CD4-positive, alpha-beta T cell treated with Interleukin-12 subunit alpha and Interleukin-12 subunit beta, for 1 hour (primary cell): ENCODE data around the gene ATP7A.
"Not testable (repeated sequence)": the region's sequence is repeated elsewhere in the genome, so short reads cannot be mapped to it uniquely, and the experiment has no call there.

Experiments
- DNase-seq: peaks from one replicate; pipeline ENCODE4 v3.0.0-alpha.2; 2020

Gene ATP7A

GRCh38 chrX:78042601-78043000 lies 132.1 kb downstream of the ATP7A start:
- no peak for DNase-seq

GRCh38 chrX:78046362-78046761 lies 135.9 kb downstream of the ATP7A start:
- no peak for DNase-seq

- DNase-seq: no peak
These were observed 137.6 kb downstream of the ATP7A start for GRCh38 chrX:78048052-78048451.

- DNase-seq: no peak
These were observed 153.2 kb downstream of the ATP7A start for GRCh38 chrX:78063687-78064086.

- DNase-seq: no peak
These were observed 153.7 kb downstream of the ATP7A start for GRCh38 chrX:78064152-78064551.

GRCh38 chrX:78064698-78065601 lies 154.5 kb downstream of the ATP7A start:
- not testable (repeated sequence) for DNase-seq

DNA sequence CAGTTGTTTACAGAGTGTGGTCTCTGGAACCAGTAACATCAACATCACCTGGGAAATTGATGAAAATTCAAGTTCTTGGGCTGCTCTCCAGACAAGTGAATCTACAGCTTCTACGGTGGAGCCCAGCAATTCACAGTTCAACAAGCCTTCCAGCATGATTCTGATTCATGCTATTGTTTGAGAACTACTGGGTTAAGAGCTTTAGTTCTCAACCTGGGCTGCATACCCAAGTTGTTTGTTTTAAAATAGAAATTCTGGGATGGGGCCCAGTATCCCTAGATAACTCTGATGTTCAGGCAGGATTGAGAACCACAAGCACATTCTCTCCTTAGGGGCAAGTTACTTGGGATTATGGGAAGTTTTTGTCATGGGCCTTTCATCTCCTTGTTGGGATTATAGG lies 155.6 kb downstream of the ATP7A start:
- DNase-seq: no peak

DNA sequence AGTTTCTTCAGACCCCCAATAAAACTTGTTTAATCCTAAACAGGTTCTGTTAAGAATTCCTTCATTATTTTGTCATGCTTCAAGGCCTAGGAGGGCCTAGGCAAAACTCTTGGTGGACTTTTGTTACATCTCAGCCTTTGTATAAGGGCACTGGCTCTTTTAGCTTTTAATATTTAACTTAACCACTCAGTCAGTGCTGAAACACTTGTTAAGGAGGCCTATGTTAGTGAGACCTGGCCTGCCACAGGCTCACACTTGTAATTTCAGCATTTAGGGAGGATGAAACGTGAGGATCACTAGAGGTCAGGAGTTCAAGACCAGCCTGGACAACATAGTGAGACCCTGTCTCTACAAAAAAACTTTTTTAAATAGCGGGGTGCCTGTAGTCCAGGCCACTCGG lies 160.8 kb downstream of the ATP7A start:
- DNase-seq: no peak

DNA sequence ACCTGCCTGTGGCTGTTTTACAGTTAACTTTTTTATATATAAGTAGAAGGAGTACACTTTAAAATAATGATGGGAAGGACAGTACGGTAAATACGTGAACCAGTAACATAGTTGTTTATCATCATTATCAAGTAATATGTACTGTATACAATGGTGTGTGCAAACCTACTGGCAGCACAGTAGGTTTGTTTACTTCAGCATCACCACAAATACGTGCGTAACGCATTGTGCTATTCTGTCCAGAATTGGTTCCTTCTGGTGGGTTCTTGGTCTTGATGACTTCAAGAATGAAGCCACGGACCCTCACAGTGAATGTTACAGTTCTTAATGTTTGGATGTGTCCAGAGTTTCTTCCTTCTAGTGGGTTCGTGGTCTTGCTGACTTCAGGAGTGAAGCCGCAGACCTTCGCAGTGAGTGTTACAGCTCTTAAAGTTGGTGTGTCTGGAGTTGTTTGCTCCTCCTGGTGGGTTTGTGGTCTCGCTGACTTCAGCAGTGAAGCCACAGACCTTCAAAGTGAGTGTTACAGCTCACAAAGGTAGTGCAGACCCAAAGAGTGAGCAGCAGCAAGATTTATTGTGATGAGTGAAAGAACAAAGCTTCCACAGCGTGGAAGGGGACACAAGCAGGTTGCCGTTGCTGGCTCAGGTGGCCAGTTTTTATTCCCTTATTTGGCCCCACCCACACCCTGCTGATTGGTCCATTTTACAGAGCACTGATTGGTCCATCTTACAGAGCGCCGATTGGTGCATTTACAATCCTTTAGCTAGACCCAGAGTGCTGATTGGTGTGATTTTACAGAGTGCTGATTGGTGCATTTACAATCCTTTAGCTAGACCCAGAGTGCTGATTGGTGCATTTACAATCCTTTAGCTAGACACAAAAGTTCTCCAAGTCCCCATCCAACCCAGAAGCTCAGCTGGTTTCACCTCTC lies 162.9 kb downstream of the ATP7A start:
- DNase-seq: peak; percentile 39

- DNase-seq: no peak
These were observed 163.6 kb downstream of the ATP7A start for GRCh38 chrX:78074088-78074487.

DNA sequence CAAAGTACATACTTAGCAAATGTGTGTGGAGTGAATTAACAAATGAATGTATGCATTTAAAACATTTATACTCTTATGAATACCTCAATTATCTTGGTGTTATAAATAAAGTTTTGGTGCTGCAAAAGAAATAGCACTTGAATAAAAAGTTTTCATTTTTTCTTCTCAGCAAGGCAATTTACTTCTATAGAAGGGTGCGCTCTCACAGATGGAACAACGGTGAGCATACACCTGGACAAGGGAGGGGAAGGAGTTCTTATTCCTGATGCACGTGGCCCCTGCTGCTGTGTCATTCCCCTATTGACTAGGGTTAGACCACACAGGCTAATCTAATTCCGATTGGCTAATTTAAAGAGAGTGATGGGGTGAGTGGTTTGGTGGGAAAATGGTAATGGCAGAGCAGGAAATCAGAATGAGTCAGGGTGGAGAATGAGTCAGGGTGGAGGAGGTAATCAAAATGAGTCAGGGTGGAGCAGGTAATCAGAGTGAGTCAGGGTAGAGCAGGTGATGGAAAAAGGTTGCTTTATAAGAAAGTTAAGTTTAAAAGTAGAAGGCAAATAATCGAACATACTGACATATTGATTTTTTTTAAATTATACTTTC lies 165.4 kb downstream of the ATP7A start:
- DNase-seq: no peak

DNA sequence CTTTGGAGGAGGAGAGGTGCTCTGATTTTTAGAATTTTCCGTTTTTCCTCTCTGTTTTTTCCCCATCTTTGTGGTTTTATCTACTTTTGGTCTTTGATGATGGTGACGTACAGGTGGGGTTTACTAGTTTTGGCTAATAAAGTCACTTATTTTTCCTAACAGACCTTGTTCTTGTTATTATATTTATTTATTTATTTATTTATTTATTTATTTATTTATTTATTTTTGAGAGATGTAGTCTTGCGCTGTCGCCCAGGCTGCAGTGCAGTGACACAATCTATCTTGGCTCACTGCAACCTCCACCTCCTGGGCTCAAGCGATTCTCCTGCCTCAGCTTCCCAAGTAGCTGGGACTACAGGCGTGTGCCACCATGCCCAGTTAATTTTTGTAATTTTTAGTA lies 170.9 kb downstream of the ATP7A start:
- not testable (repeated sequence) for DNase-seq

GRCh38 chrX:78092296-78092695 lies 181.8 kb downstream of the ATP7A start:
- no peak for DNase-seq

DNA sequence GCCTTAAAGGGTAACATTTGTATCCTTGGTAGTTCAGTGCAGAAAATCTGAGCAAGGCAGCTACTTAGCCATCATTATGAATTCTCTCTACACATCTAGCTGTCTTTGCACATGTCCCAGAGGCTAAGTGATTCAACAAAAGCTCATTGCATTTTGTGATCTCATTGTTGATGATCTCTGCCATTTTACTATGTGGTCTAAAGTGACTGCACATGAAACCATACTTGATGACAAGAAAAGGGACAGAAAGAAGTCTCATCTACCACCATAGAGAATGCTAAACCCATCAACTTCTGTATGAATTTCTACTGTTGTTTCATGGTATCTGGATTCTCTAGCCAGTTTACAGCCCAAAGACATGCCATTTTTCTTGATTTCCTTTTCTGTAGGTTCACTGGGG lies 187.6 kb downstream of the ATP7A start:
- DNase-seq: no peak
